NOMO-1 treated with DMSO at 0.1 percent for 48 hours (cell line): Measurements from ENCODE around the gene ZNF100.
"Not testable (repeated sequence)": the region's sequence is repeated elsewhere in the genome, so short reads cannot be mapped to it uniquely, and the experiment has no call there.

Experiments used
- DNase-seq: peaks from one replicate; lab custom pipeline; 2025; ENCODE audit not compliant: unreplicated experiment; lab: John Stamatoyannopoulos, UW

Gene ZNF100

DNA sequence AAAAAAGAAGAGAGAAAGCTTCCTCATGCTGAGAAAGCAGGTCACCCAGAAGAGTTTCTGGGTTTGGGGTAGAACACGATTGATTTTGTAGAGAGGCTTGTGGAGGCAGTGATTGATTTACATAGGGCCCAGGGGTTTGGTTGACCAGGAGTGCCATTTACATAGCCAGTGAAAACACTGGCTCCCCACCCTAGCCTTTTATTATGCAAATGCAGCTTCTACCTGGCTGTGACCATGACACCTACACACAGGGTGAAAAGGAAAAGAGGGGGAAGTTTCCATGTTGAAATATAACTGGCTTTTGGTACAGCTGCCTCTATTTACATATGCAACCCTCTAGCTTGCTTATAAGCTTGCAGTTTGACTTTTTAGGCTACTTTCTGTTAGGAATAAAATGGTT lies 62.0 kb downstream of the ZNF100 start:
- DNase-seq = no peak

DNA sequence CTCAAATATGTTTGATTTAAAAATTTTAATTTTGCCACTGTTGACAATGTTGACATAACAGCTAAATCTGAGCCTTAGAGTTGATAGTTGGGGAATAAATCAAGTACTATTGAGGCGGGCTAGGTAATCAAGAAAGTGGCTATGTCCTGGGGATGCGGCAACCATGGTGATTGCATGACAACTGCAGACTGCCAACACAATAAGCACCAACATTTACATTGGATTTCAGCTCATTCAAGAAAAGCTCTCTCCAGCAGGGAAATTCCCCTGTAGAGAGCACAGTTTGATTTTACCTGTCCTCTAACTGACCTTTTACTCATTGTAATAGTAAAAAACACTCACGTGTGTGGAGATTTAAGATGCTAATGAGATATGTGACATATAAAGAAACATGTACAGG lies 63.1 kb downstream of the ZNF100 start:
- DNase-seq = no peak

DNA sequence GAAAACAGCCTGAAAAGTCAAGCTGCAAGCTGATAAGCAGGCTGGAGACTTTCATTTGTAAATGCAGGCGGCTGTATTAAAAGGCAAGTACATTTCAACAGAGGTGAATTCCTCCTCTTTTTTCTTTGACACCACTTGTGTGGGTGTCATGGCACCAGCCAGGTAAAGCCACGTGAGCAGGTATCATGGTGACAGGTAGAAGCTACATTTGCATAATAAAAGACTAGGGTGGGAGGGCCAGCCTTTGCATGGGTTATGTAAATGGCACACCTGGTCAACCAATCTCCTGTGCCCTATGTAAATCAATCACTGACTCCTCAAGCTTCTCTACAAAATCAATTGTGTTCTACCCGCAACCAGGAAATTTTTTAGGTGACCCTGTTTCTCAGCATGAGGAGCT lies 68.2 kb downstream of the ZNF100 start:
- DNase-seq = no peak

DNA sequence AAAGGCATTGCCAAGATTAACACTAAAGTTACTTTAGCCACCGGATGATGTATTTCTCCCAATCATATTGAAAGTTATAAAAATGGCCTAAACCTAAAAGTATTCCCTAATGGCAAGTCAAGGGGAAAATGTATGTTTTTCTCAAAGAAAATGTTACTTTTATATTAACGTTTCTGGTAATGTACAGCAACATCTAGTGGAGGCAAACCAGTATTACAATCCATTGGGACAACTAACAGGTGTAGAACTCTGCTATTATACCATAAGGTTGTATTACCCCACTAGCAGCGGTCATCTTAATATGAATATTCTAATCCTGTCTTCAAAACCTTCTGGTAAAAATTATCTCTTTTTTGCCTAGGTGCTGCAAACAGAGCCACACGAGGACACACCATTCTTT lies 69.2 kb downstream of the ZNF100 start:
- DNase-seq = peak; percentile 1

DNA sequence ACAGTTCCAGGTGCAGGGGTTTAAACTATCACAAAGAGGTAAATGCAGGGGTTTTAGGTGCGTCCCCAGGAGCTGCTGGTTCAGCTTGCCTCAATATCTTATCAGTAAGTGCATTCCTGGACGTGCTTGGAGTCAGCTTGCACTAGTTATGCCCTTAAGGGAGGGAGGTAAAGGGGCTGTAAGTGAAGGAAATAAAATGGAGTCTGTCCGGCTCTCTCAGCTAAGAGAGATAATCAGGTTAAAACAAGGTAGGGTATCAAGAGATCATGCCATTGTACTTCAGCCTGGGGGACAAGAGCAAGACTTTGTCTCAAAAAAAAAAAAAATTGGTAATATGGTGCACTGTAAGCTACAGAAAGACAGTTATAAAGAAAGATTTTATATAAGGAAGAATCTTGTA lies 69.7 kb downstream of the ZNF100 start:
- DNase-seq = no peak

- DNase-seq = no peak
These were observed 73.0 kb downstream of the ZNF100 start for GRCh38 chr19:21694171-21694906.

GRCh38 chr19:21693399-21693798 lies 74.0 kb downstream of the ZNF100 start:
- DNase-seq = no peak

DNA sequence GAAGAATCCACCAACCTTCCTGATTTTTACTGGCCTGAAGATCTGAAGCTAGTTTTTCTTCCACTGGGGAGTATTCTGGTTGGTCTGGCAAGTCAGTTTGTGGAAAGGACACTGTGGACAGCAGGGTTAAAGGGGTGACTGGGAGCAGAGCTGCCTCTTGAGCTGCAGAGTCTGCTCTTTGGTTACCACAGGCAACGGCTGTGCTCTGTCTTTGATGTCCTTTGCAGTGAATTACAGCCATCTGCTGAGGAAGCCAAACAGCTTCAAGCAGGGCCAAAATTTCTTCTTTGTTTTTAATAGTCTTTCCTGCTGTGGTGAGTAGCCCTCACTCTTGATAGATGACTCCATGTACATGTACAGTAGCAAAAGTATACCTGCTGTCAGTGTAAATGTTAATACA lies 75.7 kb downstream of the ZNF100 start:
- DNase-seq = no peak

DNA sequence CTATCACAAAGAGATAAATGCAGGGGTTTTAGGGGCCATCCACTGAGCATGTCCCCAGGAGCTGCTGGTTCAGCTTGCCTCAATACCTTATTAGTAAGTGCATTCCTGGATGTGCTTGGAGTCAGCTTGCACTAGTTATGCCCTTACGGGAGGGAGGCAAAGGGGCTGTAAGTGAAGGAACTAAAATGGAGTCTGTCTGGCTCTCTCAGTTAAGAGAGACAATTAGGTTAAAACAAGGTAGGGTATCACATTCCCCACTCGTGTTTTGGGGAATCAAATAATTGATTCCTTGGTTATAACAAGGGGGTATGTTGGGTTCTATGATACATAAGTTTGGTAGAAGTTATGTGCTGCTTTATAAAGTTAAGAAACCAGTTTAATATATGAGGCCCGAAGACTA lies 78.9 kb downstream of the ZNF100 start:
- DNase-seq = no peak

DNA sequence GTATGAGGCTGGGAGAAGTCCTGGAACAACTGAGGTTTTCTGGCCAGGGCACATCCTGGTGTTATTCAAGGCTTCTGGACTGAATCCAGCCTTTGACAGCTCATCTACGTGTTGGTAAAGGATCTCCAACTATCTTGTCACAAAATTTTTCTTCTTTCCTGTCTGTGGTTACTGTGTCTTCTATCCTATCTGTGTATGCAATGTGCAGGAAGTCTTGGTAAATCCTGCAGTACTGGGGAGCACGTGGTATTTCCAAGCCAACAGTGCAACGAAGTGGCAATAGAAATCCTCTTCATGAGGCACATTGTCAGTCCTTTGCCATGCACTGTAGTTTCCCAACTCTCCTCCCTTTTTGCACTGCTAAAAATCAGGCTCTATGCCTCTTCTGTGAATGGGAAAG lies 86.7 kb downstream of the ZNF100 start:
- DNase-seq = no peak

- no peak for DNase-seq
These were observed 87.4 kb downstream of the ZNF100 start for GRCh38 chr19:21680026-21680425.

DNA sequence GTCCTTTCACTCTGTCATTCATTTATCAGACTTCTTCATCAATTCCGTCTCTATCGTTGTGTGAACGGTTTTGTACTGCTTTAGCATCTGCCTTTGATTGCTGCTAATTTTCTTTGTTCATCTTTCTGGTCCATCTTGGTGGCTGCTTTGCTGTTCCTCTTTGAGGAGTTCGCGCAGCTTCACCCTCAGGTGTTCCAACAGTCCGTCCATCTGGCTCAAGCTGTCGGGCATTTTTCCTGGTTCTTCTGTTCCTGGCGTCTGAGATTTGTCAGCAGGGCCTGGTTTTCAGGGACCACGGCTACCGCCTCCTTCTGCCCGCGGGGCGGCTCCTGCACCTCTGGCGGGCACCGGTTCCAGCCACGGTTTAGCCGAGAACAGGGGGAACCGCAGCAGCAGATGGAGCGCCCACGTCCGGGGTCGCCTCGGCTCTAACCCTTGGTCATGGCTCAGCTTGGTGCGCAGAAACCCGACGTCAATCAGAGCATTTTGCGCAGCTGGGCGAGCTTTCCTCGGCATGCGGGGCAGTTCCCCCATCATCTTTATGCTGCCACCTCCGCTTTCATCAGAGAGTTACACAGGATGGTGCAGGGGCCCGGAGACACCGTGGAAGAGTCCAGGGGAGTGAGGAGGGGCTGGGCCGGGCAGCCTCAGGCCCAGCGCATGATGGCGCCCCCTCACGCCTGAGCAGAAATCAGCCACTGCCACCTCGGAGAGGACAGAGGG lies 89.5 kb downstream of the ZNF100 start:
- DNase-seq = no peak

GRCh38 chr19:21674454-21674853 lies 92.9 kb downstream of the ZNF100 start:
- DNase-seq = no peak

DNA sequence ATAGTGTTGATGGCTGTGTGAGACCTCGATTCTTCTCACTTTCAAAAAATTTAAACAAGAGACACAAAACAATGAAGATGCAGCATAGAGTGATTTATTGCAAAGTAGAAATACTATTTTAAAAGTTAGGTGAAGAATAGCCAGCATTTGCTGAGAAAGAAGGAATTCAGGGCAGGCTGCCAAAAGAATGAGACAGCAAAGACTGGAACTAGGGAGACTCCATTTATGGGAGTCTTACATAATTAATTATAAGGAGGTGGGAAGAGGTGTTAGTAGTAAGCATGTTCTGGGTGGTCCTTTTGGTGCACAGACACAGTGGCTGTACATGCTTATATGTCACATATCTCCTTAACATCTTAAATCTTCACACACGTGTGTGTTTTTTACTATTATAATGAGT lies 93.9 kb downstream of the ZNF100 start:
- not testable (repeated sequence) for DNase-seq
